Activated CD4-positive, alpha-beta T cell treated with anti-CD3 and anti-CD28 coated beads, Interleukin-2, amount 10 ng/mL, durations not matched to agents 7 days and 5 days (primary cell): ENCODE data around the gene LRFN2. TPM values are rescaled to one million over a fixed set of nuclear protein-coding genes. Genes with fewer than 3 reads are reported as not detected.

Experiments
- CTCF ChIA-PET: fragments of 350-600 bp; sonication (Branson Sonifier 250); formaldehyde crosslinking; loops from one replicate; lab custom pipeline; 2021; ENCODE audit warnings: antibody characterized with exemption; lab: Charles Lee
- POLR2A ChIA-PET: fragments of 350-600 bp; sonication (Branson Sonifier 250); formaldehyde crosslinking; loops from one replicate; lab custom pipeline; 2021; ENCODE audit warnings: antibody characterized with exemption; lab: Charles Lee
- DNase-seq: peaks from one replicate; pipeline ENCODE4 v3.0.0-alpha.2; 2020
- H3K27ac Mint-ChIP-seq: one replicate; pipeline ENCODE4 v1.8.0; 2021; ENCODE audit warnings: mild to moderate bottlenecking, moderate library complexity, mixed read lengths
- H3K27me3 Mint-ChIP-seq: one replicate; pipeline ENCODE4 v1.8.0; 2021; ENCODE audit warnings: mixed read lengths
- H3K36me3 Mint-ChIP-seq: one replicate; pipeline ENCODE4 v1.8.0; 2021; ENCODE audit warnings: low read depth, mixed read lengths
- H3K4me1 Mint-ChIP-seq: one replicate; pipeline ENCODE4 v1.8.0; 2021; ENCODE audit warnings: mixed read lengths
- H3K4me3 Mint-ChIP-seq: one replicate; pipeline ENCODE4 v1.8.0; 2021; ENCODE audit warnings: mild to moderate bottlenecking, moderate library complexity, mixed read lengths
- H3K9me3 Mint-ChIP-seq: one replicate; pipeline ENCODE4 v1.8.0; 2021; ENCODE audit warnings: mixed read lengths
- total RNA-seq, 2 experiments: library from RNA; stranded (reverse); gene quantifications; one replicate each; pipeline ENCODE4 v1.2.3, GENCODE V29; 2021

The LRFN2 gene
- total RNA-seq, 2 experiments from 2014 or later: 0.08 to 0.25 TPM

GRCh38 chr6:40492187-40492586, 95.0 kb downstream of the LRFN2 start:
- ChIA-PET POLR2A (no interaction called here), CTCF (no interaction called here)
- H3K27ac Mint-ChIP-seq: no peak overlapping the region
- no peaks in the 10 kb centered on the region for H3K9me3 Mint-ChIP-seq
- peaks cover 11% of the 10 kb centered on the region for H3K27me3 Mint-ChIP-seq
- no peak for DNase-seq
- no peaks in the 10 kb centered on the region for H3K4me1 Mint-ChIP-seq
- no peaks in the 10 kb centered on the region for H3K36me3 Mint-ChIP-seq
- no peak overlapping the region for H3K4me3 Mint-ChIP-seq

GRCh38 chr6:40490508-40490907, 96.7 kb downstream of the LRFN2 start:
- Mint-ChIP-seq H3K27ac (no peak overlapping the region), H3K27me3 (peaks cover 20% of the 10 kb centered on the region), H3K36me3 (no peaks in the 10 kb centered on the region), H3K4me1 (no peaks in the 10 kb centered on the region), H3K9me3 (no peaks in the 10 kb centered on the region), H3K4me3 (no peak overlapping the region)
- no peak for DNase-seq
- ChIA-PET POLR2A (no interaction called here), CTCF (interaction anchor here (0.6 kb wide), 1 partner anchor 16 kb away, joined by 3 read pairs; no protein-coding TSS in a partner anchor)

GRCh38 chr6:40489798-40490197, 97.4 kb downstream of the LRFN2 start:
- no peak overlapping the region for H3K27ac Mint-ChIP-seq
- no peaks in the 10 kb centered on the region for H3K4me1 Mint-ChIP-seq
- CTCF ChIA-PET: no interaction called here
- H3K4me3 Mint-ChIP-seq: no peak overlapping the region
- H3K9me3 Mint-ChIP-seq: no peaks in the 10 kb centered on the region
- H3K27me3 Mint-ChIP-seq: peaks cover 20% of the 10 kb centered on the region
- no peaks in the 10 kb centered on the region for H3K36me3 Mint-ChIP-seq
- no peak for DNase-seq
- POLR2A ChIA-PET: no interaction called here

- CTCF ChIA-PET: no interaction called here
- DNase-seq: no peak
- Mint-ChIP-seq H3K9me3 (no peaks in the 10 kb centered on the region), H3K4me1 (no peaks in the 10 kb centered on the region), H3K27ac (no peak overlapping the region), H3K36me3 (no peaks in the 10 kb centered on the region), H3K4me3 (no peak overlapping the region), H3K27me3 (peaks cover 20% of the 10 kb centered on the region)
- POLR2A ChIA-PET: no interaction called here
These were observed 100.6 kb downstream of the LRFN2 start for GRCh38 chr6:40486576-40486975.

- CTCF ChIA-PET: interaction anchor here (0.9 kb wide), 1 partner anchor 10 kb away, joined by 3 read pairs; no protein-coding TSS in a partner anchor
- H3K4me1 Mint-ChIP-seq: no peaks in the 10 kb centered on the region
- no peak for DNase-seq
- POLR2A ChIA-PET: no interaction called here
- no peaks in the 10 kb centered on the region for H3K9me3 Mint-ChIP-seq
- no peak overlapping the region for H3K4me3 Mint-ChIP-seq
- H3K27ac Mint-ChIP-seq: peak overlapping the region; percentile 31
- peaks cover 20% of the 10 kb centered on the region for H3K27me3 Mint-ChIP-seq
- H3K36me3 Mint-ChIP-seq: no peaks in the 10 kb centered on the region
These were observed 101.4 kb downstream of the LRFN2 start for GRCh38 chr6:40485795-40486194.

- CTCF ChIA-PET: interaction anchor here (0.9 kb wide), 1 partner anchor 10 kb away, joined by 3 read pairs; no protein-coding TSS in a partner anchor
- H3K9me3 Mint-ChIP-seq: no peaks in the 10 kb centered on the region
- H3K27ac Mint-ChIP-seq: no peak overlapping the region
- peaks cover 20% of the 10 kb centered on the region for H3K27me3 Mint-ChIP-seq
- POLR2A ChIA-PET: no interaction called here
- H3K4me1 Mint-ChIP-seq: no peaks in the 10 kb centered on the region
- DNase-seq: no peak
- H3K36me3 Mint-ChIP-seq: no peaks in the 10 kb centered on the region
- H3K4me3 Mint-ChIP-seq: no peak overlapping the region
These were observed 101.9 kb downstream of the LRFN2 start for GRCh38 chr6:40485300-40485699.

- POLR2A ChIA-PET: no interaction called here
- Mint-ChIP-seq H3K4me3 (no peak overlapping the region), H3K36me3 (no peaks in the 10 kb centered on the region)
These were observed 103.1 kb downstream of the LRFN2 start for GRCh38 chr6:40484066-40484465.

GRCh38 chr6:40482532-40482931, 104.6 kb downstream of the LRFN2 start:
- Mint-ChIP-seq H3K27ac (no peak overlapping the region), H3K27me3 (peaks cover 10% of the 10 kb centered on the region), H3K36me3 (no peaks in the 10 kb centered on the region), H3K4me3 (no peak overlapping the region), H3K9me3 (no peaks in the 10 kb centered on the region), H3K4me1 (peaks cover 11% of the 10 kb centered on the region)
- peak; percentile 17 for DNase-seq
- CTCF ChIA-PET: interaction anchor here (0.6 kb wide), 1 partner anchor 430 kb away, joined by 3 read pairs; no protein-coding TSS in a partner anchor
- POLR2A ChIA-PET: no interaction called here

More at GRCh38 chr6:40484066-40484465, 103.1 kb downstream of the LRFN2 start:
- no peaks in the 10 kb centered on the region for H3K9me3 Mint-ChIP-seq
- no peak overlapping the region for H3K27ac Mint-ChIP-seq
- H3K27me3 Mint-ChIP-seq: peaks cover 18% of the 10 kb centered on the region
- H3K4me1 Mint-ChIP-seq: no peaks in the 10 kb centered on the region
- DNase-seq: no peak
- CTCF ChIA-PET: no interaction called here

GRCh38 chr6:40480678-40481077, 106.5 kb downstream of the LRFN2 start:
- CTCF ChIA-PET: no interaction called here
- no peak overlapping the region for H3K4me3 Mint-ChIP-seq

GRCh38 chr6:40479706-40480105, 107.5 kb downstream of the LRFN2 start:
- CTCF ChIA-PET: no interaction called here
- POLR2A ChIA-PET: no interaction called here
- Mint-ChIP-seq H3K4me1 (peaks cover 17% of the 10 kb centered on the region), H3K9me3 (no peaks in the 10 kb centered on the region), H3K27ac (no peak overlapping the region), H3K4me3 (no peak overlapping the region), H3K27me3 (no peaks in the 10 kb centered on the region), H3K36me3 (no peaks in the 10 kb centered on the region)
- DNase-seq: no peak

More at GRCh38 chr6:40480678-40481077, 106.5 kb downstream of the LRFN2 start:
- H3K36me3 Mint-ChIP-seq: no peaks in the 10 kb centered on the region
- POLR2A ChIA-PET: no interaction called here
- H3K4me1 Mint-ChIP-seq: peaks cover 17% of the 10 kb centered on the region
- no peaks in the 10 kb centered on the region for H3K27me3 Mint-ChIP-seq
- no peak overlapping the region for H3K27ac Mint-ChIP-seq
- no peaks in the 10 kb centered on the region for H3K9me3 Mint-ChIP-seq
- no peak for DNase-seq

- H3K9me3 Mint-ChIP-seq: no peaks in the 10 kb centered on the region
- DNase-seq: peak; percentile 41
- no peak overlapping the region for H3K4me3 Mint-ChIP-seq
- peaks cover 17% of the 10 kb centered on the region for H3K4me1 Mint-ChIP-seq
- CTCF ChIA-PET: no interaction called here
- no peaks in the 10 kb centered on the region for H3K36me3 Mint-ChIP-seq
- POLR2A ChIA-PET: no interaction called here
- no peaks in the 10 kb centered on the region for H3K27me3 Mint-ChIP-seq
- H3K27ac Mint-ChIP-seq: peak overlapping the region; percentile 54
These were observed 109.7 kb downstream of the LRFN2 start for GRCh38 chr6:40477246-40478126.

- H3K4me1 Mint-ChIP-seq: peaks cover 17% of the 10 kb centered on the region
- no peak overlapping the region for H3K4me3 Mint-ChIP-seq
- no peaks in the 10 kb centered on the region for H3K27me3 Mint-ChIP-seq
- CTCF ChIA-PET: no interaction called here
- POLR2A ChIA-PET: no interaction called here
- no peak for DNase-seq
- H3K9me3 Mint-ChIP-seq: no peaks in the 10 kb centered on the region
- H3K36me3 Mint-ChIP-seq: no peaks in the 10 kb centered on the region
- no peak overlapping the region for H3K27ac Mint-ChIP-seq
These were observed 110.5 kb downstream of the LRFN2 start for GRCh38 chr6:40476673-40477072.

GRCh38 chr6:40474937-40475336, 112.2 kb downstream of the LRFN2 start:
- Mint-ChIP-seq H3K36me3 (no peaks in the 10 kb centered on the region), H3K9me3 (no peaks in the 10 kb centered on the region), H3K27me3 (no peaks in the 10 kb centered on the region), H3K4me1 (peaks cover 17% of the 10 kb centered on the region), H3K4me3 (no peak overlapping the region), H3K27ac (no peak overlapping the region)
- ChIA-PET CTCF (interaction anchor here (0.7 to 1.3 kb wide), 2 partner anchors 11 to 16 kb away, joined by 3 read pairs; no protein-coding TSS in a partner anchor), POLR2A (no interaction called here)
- DNase-seq: no peak
